T-helper 2 cell treated with Interferon-gamma antibody and Interleukin-4, amounts not matched to agents 100 ng/mL and 5 ng/mL, for 36 hours (primary cell): ENCODE results near the gene CHRFAM7A. TPM values are rescaled to one million over a fixed set of nuclear protein-coding genes. Genes with fewer than 3 reads are reported as not detected.
"Not testable (repeated sequence)": the region's sequence is repeated elsewhere in the genome, so short reads cannot be mapped to it uniquely, and the experiment has no call there.

Experiments used
- intact Hi-C: fragments of 100-400 bp; cut with micrococcal nuclease; formaldehyde crosslinking; loops from one replicate; pipeline ENCODE4 v1.15.1; 2023
- total RNA-seq: library from RNA; stranded (reverse); gene quantifications from 2 replicates; pipeline ENCODE4 v1.2.3, GENCODE V29; 2022

Gene CHRFAM7A
- 2.3 TPM in 1 of 2 replicates, not detected in the other for total RNA-seq

GRCh38 chr15:30392766-30393663 is at the start of gene CHRFAM7A:
Gene CHRFAM7A (minus strand): TSS chr15:30393540. CDS start chr15:30383351, 10,189 bp downstream.
- intact Hi-C loops, result not testable (repeated sequence)

GRCh38 chr15:30438348-30438747 is 45.0 kb upstream of the CHRFAM7A start:
- intact Hi-C loops, result not testable (repeated sequence)

- intact Hi-C loops, result not testable (repeated sequence)
Observed at GRCh38 chr15:30435878-30436277, 42.5 kb upstream of the CHRFAM7A start.

GRCh38 chr15:30420723-30421122 is 27.4 kb upstream of the CHRFAM7A start:
- intact Hi-C loops, result not testable (repeated sequence)

GRCh38 chr15:30414160-30414559 is 20.8 kb upstream of the CHRFAM7A start, which contains the start of gene GOLGA8R:
Gene GOLGA8R (minus strand): TSS chr15:30414260. CDS start chr15:30414162, 98 bp downstream.
- intact Hi-C loops, result not testable (repeated sequence)

GRCh38 chr15:30407636-30408035 is 14.3 kb upstream of the CHRFAM7A start:
- intact Hi-C loops, result not testable (repeated sequence)

- intact Hi-C loops, result not testable (repeated sequence)
Observed at GRCh38 chr15:30398988-30399387, 5.6 kb upstream of the CHRFAM7A start.

GRCh38 chr15:30393664-30393991 is 288 bp upstream of the CHRFAM7A start:
- intact Hi-C loops, result not testable (repeated sequence)

- intact Hi-C loops, result not testable (repeated sequence)
Observed at GRCh38 chr15:30386318-30386887, 6.9 kb downstream of the CHRFAM7A start.

- intact Hi-C loops, result not testable (repeated sequence)
Observed at GRCh38 chr15:30377082-30377413, 16.3 kb downstream of the CHRFAM7A start.

- intact Hi-C loops, result not testable (repeated sequence)
Observed at GRCh38 chr15:30376375-30377081, 16.8 kb downstream of the CHRFAM7A start.

- intact Hi-C loops, result not testable (repeated sequence)
Observed at GRCh38 chr15:30375872-30376271, 17.5 kb downstream of the CHRFAM7A start.

- intact Hi-C loops, result not testable (repeated sequence)
Observed at GRCh38 chr15:30374862-30375261, 18.5 kb downstream of the CHRFAM7A start.

- intact Hi-C loops, result not testable (repeated sequence)
Observed at GRCh38 chr15:30368271-30368670, 25.1 kb downstream of the CHRFAM7A start.

- intact Hi-C loops, result not testable (repeated sequence)
Observed at GRCh38 chr15:30367246-30367645, 26.1 kb downstream of the CHRFAM7A start.

GRCh38 chr15:30361404-30361803 is 31.9 kb downstream of the CHRFAM7A start:
- intact Hi-C loops, result not testable (repeated sequence)

GRCh38 chr15:30360990-30361389 is 32.4 kb downstream of the CHRFAM7A start:
- intact Hi-C loops, result not testable (repeated sequence)

GRCh38 chr15:30355043-30355442 is 38.3 kb downstream of the CHRFAM7A start:
- intact Hi-C loops, result not testable (repeated sequence)

- intact Hi-C loops, result not testable (repeated sequence)
Observed at GRCh38 chr15:30349803-30350202, 43.5 kb downstream of the CHRFAM7A start.

GRCh38 chr15:30336584-30336983 is 56.8 kb downstream of the CHRFAM7A start:
- intact Hi-C loops, result not testable (repeated sequence)

- intact Hi-C loops, result not testable (repeated sequence)
Observed at GRCh38 chr15:30334152-30334551, 59.2 kb downstream of the CHRFAM7A start.

- intact Hi-C loops, result not testable (repeated sequence)
Observed at GRCh38 chr15:30326145-30326544, 67.2 kb downstream of the CHRFAM7A start.
